Lower leg skin (tissue), 4 donors: ENCODE results near the gene IFNL1. TPM values are rescaled to one million over a fixed set of nuclear protein-coding genes. Genes with fewer than 3 reads are reported as not detected.
"Not testable (repeated sequence)": the region's sequence is repeated elsewhere in the genome, so short reads cannot be mapped to it uniquely, and the experiment has no call there.

ENCODE experiments used
- DNase-seq, 2 donors: peaks; one replicate each; pipeline ENCODE4 v3.0.0-alpha.2; 2019; ENCODE audit warnings: low spot score in 2 of 2
- H3K4me3 ChIP-seq: fragments of 200-600 bp; sonication (generic); 2 replicates; pipeline ENCODE4 v1.5.1; 2017; ENCODE audit warnings: mild to moderate bottlenecking, low read depth; ENCODE audit not compliant: poor library complexity, severe bottlenecking
- CTCF ChIP-seq, 3 donors: fragments of 450-650 bp; IDR thresholded peaks; one replicate each; pipeline ENCODE4 v1.5.1; 2016; ENCODE audit warnings: antibody characterized with exemption in 3 of 3, mild to moderate bottlenecking in 3 of 3, moderate library complexity in 2 of 3
- POLR2A ChIP-seq, 2 donors: fragments of 450-650 bp; IDR thresholded peaks; one replicate each; pipeline ENCODE4 v1.6.1; 2016 to 2017; ENCODE audit warnings: antibody characterized with exemption in 2 of 2, mild to moderate bottlenecking in 1 of 2, moderate library complexity in 1 of 2
- WGBS, 2 donors: methylation state at CpG; one replicate each; pipeline ENCODE4 v1.1.5; 2018; 5-methylcytosine and 5-hydroxymethylcytosine counted together
- intact Hi-C: fragments of 100-400 bp; cut with DNase I; formaldehyde crosslinking; loops from one replicate; pipeline ENCODE4 v1.15.0; 2023; ENCODE audit warnings: low total_unique reads
- total RNA-seq, 4 donors: library from RNA; depleted of rRNA; stranded (reverse); fragments of >200 nt; gene quantifications; one replicate each; pipeline ENCODE4 v1.1.0, GENCODE V29; 2016

IFNL1 gene
- total RNA-seq, 4 donors from 2014 or later, result not detected

GRCh38 chr19:39261704-39262103 is 34.5 kb upstream of the IFNL1 start:
- intact Hi-C loops, result no loop called here
- 80 to 82% methylated on average over 3 of the region's 3 CpGs for WGBS, 2 donors
- DNase-seq, result no peak
- TF ChIP-seq POLR2A (IDR thresholded peaks at IDR 0.05) (no peak), CTCF (IDR thresholded peaks at IDR 0.05) (no peak)
- no peak overlapping the region for H3K4me3 ChIP-seq

DNA sequence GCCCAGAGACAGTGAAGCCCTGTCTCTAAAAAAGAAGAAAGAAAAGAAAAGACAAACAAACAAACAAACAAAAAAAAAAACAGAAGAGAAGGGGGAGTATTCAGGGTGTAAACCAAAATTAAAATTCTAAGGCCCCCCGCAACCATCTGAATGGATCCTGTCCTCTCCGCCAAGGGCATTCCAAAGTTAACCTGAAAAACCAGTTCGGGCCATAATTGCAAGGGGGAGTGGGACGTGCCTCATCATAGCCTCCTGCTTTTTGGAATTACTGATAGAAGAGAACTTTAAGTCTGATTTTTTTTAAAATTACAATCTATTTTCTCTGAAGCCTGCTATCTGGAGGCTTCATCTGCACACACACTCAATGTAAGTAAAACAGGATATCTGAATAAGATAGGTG is 33.7 kb upstream of the IFNL1 start:
- TF ChIP-seq POLR2A (IDR thresholded peaks at IDR 0.05) (no peak), CTCF (IDR thresholded peaks at IDR 0.05) (no peak)
- WGBS, 2 donors, result 52 to 53% methylated on average over 4 of the region's 4 CpGs
- DNase-seq, result peak in 1 of 2 donors; percentile 31
- intact Hi-C loops, result no loop called here
- no peak overlapping the region for H3K4me3 ChIP-seq

DNA sequence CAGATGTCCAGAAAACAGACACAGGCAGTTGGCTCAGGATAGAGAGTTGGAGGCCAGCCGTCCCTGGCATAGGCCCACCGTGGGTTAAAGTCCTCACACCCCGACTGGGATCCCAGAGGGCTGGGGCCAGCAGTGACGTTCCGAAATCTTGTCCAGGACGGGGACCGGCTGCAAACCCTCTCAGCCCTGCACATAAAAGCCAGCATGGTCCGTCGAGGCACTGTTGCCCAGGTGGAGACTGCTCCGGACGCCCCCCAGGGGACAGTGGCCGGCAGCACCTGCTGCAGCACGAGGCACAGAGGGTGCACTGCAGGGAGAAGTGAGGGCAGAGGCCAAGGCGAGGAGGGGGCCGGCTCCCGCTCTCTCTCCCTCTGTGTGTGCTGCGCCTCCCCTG is 32.3 kb upstream of the IFNL1 start:
- H3K4me3 ChIP-seq, result no peak overlapping the region
- peak in 1 of 2 donors; percentile 76 for DNase-seq
- no peak for TF ChIP-seq CTCF (IDR thresholded peaks at IDR 0.05)
- TF ChIP-seq POLR2A (IDR thresholded peaks at IDR 0.05), result no peak
- intact Hi-C loops, result no loop called here
- WGBS, 2 donors, result 15 to 31% methylated on average over 6 to 13 of the region's 17 CpGs

DNA sequence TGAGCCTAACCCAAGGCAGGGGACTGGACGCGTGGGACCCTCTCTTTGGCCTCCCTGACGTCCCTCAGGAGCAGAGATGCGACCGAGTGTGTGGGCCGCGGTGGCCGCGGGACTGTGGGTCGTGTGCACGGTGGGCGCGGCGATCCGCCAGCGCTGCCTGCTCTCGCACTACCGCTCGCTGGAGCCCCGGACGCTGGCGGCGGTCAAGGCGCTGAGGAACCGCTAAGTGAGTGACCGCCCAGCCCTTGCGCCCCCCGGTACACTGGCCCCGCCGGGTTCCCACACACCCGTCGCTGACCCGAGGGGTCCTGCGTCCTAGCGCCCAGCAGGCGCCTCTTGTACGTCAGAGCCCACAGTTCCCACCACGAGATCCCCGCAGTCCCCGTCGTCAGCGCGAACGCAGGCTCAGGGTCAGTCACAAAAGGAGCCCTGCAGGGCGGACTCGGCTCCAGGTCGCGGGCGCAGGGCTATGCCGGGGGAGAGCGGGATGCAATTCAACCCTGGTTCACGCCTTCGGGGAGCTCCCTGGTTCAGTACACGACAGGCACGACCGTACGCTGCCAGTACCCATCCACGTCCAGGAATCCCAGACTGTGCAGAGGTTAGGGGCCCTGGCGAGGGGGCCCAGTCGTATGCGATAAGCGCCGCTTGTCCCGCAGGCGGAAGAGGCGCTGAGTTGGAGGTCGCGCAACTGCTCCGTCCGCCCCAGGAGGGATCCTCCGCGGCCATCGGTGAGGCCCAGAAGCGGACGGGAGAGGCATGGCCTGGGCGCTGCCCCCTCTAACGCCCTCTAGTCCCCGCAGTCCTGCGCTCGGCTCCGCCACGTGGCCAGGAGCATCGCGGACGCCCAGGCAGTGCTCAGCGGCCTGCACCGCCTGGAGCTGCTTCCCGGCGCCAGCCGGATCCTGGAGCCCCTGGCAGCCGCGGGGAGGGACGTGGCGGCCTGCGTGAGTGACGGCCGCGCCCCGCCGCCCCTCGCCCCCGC is 31.6 kb upstream of the IFNL1 start:
- no peak overlapping the region for H3K4me3 ChIP-seq
- TF ChIP-seq POLR2A (IDR thresholded peaks at IDR 0.05) (no peak), CTCF (IDR thresholded peaks at IDR 0.05) (no peak)
- peak in 1 of 2 donors; percentile 76 for DNase-seq
- 12 to 19% methylated on average over 43 to 70 of the region's 102 CpGs for WGBS, 2 donors
- intact Hi-C loops, result no loop called here

DNA sequence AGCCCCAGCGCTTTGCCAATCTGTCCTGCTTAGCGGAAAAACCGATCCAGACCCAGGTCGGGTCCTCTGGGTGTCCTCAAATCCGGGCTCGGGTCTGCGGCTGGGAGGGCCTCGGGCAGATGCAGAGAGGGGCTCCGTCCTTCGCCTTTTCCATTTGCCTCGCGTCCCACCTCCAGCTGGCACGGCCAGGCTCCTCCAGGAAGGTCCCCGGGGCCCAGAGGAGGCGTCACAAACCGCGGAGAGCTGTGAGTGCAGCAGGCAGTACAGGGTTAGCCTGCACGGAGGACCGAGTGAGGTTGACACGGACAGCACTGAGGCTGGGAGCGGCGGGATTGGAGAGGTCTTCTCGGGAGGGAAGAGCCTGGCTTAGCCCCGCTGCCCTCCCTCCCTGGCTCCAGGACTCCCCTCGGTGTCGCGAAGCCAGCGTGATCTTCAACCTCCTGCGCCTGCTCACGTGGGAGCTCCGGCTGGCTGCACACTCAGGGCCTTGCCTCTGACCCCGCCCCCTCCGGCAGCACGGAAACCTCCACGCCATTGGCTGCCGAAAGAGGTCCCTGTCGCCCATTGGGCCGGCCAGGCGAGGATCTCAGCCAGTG is 30.8 kb upstream of the IFNL1 start:
- no peak for TF ChIP-seq POLR2A (IDR thresholded peaks at IDR 0.05)
- intact Hi-C loops, result no loop called here
- no peak overlapping the region for H3K4me3 ChIP-seq
- peak in 1 of 2 donors; percentile 79 for DNase-seq
- WGBS, 2 donors, result 41 to 44% methylated on average over 38 to 39 of the region's 39 CpGs

DNA sequence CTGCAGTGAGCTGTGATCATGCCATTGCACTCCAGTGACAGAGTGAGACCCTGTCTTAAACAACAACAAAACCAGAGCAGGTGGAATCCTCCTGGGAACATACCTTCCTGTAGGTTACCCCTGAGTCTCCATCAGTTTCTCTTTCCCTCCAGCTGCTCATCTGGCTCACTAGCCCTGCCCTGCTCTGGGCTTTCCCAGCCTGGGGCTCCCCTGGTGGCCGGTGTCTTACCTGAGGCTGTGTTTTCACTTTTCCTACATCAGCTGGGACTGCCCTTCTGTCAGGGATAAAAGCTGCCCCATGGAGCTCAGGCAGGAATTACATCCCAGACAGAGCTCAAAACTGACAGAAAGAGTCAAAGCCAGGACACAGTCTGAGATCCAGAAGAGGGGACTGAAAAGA is 28.1 kb upstream of the IFNL1 start, which contains the start of gene IFNL2:
Gene IFNL2, plus strand, starts transcription at position 312 of the 400 bp plus-strand sequence. CDS start 173 bp downstream, outside the sequence.
- H3K4me3 ChIP-seq, DNase-seq, intact Hi-C loops: not testable (repeated sequence)
- WGBS, 2 donors, result no CpG with 5 or more reads among the region's 1 CpG

GRCh38 chr19:39268531-39269223 is 27.5 kb upstream of the IFNL1 start:
- WGBS, 2 donors, result 76 to 81% methylated on average over 9 of the region's 10 CpGs
- H3K4me3 ChIP-seq, intact Hi-C loops: not testable (repeated sequence)
- DNase-seq, result peak in 1 of 2 donors; percentile 45

- H3K4me3 ChIP-seq, intact Hi-C loops: not testable (repeated sequence)
- 80 to 81% methylated on average over 5 to 6 of the region's 10 CpGs for WGBS, 2 donors
- DNase-seq, result peak in 1 of 2 donors; percentile 29
These were observed 26.8 kb upstream of the IFNL1 start for GRCh38 chr19:39269369-39269768.
